CD4-positive, alpha-beta T cell treated with Interleukin-15 for 1 hour (primary cell): ENCODE data around the gene GYPA.
"Not testable (repeated sequence)": the region's sequence is repeated elsewhere in the genome, so short reads cannot be mapped to it uniquely, and the experiment has no call there.

Experiments used
- DNase-seq: peaks from one replicate; pipeline ENCODE4 v3.0.0-alpha.2; 2020

Gene GYPA

DNA sequence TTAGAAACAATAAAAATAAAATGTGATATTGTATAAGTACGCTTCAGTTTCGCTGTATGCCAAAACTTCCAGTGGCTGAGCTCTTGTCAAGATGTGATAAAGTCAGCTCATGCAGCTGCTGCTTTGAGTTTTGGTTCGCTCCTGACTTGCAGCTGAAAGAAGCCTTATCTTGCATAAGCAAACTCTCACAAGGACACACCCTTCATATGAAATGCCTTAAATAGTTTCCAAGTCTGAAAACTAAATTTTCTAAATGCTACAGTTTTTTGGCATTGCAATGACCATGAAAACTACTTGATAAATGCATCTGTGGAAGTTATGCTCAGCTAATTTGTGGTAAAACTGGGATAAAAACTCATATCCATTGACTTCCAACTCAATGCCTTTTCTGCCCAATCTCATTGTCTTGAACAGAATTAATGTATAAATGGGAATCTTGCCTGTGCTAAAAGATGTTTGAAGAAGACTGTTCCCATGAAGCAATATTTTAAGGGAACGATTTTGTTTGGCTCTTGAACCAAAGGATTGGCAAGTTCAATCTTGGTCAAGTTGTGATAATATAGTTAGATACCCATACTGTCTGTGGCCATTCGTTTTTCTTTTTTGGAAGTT, 11.7 kb downstream of the GYPA start:
- DNase-seq, result not testable (repeated sequence)

DNA sequence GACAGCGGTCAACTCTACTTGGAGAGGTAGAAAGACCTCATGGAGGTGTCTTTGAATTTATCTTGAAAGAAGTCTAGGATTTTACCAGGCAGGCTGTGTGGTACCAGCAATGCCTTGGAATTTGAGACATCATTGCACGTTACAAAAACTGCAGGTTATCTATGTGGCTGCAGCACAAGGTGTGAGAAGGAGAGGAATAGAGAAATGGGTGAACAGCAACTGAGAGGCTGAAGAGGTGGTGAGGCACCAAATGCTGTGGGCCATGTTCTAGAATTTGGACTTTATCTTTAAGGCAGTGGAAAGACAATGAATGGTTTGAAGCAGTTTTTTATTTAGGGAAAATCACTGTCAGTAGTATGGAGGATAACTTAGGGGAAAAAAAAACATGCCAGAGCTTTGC, 15.4 kb downstream of the GYPA start:
- DNase-seq, result not testable (repeated sequence)

DNA sequence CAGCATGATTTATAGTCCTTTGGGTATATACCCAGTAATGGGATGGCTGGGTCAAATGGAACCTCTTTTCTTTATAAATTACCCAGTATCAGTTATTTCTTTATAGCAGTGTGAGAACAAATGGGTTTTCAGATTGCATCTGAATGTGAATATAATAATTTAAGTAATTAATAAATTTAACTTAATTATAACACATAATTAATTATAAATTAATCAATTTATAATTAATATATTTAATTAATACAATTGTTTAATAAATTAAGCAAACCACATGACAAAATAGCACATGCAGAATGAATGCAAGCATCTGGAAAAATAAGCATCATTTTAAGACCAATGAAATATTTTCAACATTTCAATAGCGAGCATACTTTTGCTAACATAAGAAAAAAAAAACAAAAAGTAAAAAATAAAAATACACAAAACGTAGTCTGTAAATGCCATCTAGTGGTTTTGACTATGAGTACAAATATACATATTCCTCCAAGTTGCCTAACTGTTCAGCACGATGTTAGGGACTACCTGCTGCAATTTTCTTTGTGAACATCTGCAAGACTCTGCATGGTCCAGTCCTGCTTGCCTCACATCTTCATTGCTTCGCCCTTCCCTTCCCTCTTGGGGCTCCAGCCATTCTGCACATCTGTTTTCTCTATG, 16.4 kb downstream of the GYPA start:
- not testable (repeated sequence) for DNase-seq

DNA sequence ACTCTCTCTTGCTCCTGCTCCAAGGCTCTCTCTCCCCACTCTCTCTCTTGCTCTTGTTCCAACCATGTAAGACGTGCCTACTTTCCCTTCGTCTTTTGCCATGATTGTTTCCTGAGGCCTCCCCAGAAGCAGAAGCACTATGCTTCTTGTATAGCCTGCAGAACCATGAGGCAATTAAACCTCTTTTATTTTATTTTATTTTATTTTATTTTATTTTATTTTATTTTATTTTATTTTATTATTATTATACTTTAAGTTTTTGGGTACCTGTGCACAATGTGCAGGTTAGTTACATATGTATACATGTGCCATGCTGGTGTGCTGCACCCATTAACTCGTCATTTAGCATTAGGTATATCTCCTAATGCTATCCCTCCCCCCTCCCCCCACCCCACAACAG, 17.2 kb downstream of the GYPA start:
- DNase-seq, result not testable (repeated sequence)

DNA sequence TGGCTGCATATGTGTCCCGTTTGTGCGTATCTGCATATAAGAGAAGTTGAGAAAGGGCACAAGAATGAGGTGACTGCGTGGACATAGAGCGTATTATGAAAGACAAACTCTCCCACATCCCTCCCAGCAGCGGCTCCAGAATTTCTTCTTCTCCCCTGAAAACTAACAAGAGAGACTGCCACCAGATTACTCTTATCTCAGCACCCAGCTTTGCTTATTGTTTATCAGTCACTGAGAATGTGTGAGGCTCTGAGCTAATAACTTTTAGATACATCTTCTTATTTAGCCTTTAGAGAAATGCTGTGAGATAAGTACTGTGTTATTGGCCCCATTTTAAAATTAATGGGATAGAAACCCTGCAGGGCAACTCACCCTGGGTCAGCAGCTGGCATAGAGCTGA, 20.8 kb downstream of the GYPA start:
- not testable (repeated sequence) for DNase-seq

DNA sequence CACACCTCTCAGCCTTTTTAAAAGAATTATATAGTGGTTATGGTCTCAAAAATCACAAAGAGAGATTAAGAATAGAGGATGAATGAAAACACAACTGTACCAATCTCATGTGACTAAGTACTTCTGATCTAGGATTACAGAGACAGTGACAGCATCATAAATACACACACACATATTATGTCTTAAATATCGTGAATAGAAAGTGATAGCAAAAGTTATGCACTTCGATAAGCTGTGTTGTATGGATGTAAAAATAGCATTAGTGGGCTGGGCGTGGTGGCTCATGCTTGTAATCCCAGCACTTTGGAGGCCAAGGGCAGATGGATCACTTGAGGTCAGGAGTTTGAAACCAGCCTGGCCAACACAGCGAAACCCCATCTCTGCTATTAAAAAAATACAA, 25.0 kb downstream of the GYPA start:
- DNase-seq, result no peak

DNA sequence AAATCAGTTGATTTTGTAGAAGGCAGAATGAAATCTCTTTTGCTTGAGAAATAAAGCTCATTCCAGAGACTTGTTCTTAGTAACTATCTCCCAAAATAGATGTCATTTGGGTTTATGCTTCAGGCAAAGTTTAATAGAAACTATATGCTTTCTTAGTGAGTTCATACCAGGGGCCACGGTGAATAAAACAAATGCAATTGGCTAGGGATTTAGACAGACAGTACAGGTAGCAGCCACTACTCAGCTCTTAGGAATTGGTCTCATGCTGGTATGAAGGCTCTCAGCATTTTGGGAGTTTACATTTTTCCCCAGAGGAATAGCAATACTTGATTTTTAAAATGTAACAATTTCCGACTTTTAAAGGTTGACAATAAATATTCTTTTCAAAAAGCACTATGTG, 27.0 kb downstream of the GYPA start:
- DNase-seq, result no peak

DNA sequence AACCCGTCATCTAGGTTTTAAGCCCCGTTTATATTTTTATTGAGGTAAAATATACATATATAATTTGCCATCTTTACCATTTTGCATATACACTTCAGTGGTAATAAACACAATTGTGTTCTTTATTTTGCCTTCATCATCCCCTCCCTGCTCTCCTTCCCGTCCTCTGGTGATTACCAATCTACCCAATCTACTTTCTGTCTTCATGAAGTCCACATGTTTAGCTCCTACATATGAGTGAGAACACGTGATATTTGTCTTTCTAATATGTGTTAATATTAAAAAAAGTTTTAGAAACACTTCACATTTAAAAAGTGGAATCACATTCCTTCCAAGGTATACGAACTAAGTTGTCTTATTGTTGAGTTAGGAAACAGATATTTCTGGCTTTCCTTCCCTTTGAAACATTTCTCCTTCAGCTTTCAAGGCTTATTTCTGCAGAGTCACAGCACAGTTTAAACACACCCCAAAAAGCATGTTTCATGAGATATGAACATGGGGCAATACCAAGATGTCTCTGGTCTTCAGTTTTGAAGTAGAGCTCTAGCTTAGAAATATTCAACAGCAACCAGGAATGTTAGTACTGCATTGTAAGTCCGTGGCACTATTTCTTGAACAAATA, 35.9 kb downstream of the GYPA start:
- DNase-seq, result no peak

DNA sequence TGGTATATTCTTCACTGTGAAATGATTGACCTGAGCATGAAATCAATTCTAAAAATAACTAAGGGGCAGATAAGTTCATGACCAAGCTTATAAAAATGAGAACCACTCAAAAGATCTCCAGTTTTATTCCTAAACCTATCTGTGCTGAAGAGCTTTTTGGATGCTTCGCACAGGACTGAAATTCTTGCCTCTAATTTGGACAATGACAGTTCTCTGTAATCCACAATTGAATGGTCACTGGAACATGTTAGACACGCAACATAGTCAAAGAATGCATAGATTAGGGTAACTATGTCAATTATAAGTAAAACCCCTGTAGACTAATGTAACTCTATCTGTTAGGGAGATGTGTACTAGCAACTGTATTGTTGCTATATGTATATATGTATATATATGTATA, 42.7 kb downstream of the GYPA start:
- not testable (repeated sequence) for DNase-seq

DNA sequence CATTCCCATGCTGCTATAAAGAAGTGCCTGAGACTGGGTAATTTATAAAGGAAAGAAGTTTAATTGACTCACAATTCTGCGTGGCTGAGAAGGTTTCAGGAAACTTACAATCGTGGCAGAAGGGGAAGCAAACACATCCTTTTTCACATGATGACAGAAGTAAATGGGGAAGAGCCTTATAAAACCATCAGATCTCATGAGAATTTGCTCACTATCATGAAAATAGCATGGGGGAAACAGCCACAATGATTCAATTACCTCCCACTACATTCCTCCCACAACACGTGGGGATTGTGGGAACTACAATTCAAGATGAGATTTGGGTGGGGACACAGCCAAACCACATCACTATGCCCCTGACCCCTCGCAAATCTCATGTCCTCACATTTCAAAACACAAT, 46.5 kb downstream of the GYPA start:
- DNase-seq, result not testable (repeated sequence)

DNA sequence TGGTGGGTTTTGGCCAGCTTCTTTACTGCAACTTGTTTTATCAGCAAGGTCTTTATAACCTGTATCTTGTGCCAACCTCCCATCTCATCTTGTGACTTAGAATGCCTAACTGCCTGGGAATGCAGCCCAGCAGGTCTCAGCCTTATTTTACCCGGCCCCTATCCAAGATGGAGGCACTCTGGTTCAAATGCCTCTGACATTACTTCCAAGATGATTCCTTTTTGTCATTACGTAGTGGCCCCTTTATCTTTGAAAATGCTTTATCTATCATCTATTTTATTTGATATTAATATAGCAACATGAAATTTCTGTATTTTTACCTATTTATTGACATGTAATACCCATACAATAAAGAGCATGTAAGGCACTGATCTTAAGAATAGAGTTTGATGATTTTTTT, 49.3 kb downstream of the GYPA start:
- DNase-seq, result not testable (repeated sequence)

DNA sequence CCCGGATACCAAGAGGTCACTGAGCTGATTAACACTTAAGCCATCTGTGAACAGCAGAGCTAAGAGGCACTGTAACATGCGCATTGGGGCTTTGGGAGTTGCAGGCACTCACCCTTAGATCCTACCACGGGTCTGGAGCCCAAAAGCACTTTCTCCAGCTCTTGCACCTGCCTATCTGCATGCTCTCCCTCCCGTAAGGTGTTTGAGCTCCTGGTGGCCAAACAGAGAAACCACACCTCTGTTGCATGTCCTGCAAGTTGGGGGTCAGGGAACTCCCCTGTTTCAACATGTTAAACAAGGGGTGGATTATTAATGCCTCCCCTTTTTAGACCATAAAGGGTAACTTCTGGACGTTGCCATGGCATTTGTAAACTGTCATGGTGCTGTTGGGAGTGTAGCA, 49.8 kb downstream of the GYPA start:
- DNase-seq, result no peak

DNA sequence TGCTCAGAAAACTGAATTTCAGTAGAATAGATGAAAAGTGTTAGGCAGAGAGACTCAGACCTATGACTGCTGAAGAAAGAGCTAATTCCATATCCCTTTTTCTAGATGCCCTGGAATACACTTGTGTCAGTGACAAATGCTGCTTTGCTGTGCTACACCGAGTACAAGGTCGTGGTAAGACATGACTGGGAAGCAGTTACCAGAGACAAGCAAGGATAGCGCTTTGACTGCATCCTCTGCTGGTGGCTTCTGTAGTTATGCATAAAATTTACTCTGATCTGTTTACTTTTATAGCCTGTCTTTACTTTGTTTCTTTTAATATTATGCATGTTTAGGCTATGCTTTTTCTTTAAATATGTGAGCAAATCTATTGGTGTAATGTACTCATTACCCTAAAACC, 58.5 kb downstream of the GYPA start:
- not testable (repeated sequence) for DNase-seq

DNA sequence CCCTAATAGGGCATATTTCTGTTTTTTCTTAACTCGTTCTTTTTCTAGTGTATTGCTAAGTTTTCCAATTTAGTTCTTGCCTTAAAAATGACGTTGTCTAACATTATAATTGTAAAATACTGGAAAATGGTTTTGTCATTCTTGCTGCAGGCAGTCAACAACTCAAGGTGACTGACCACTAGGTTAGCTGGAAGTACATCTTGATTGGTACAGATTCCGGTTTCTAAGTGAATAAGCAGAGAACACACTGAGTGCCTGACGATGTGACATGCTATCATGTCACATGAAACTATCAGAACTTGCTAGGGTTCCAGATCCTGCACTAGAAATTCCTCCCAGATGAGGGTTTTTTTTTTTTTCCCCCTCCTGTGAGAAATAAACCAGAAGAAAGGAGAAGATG, 60.4 kb downstream of the GYPA start:
- not testable (repeated sequence) for DNase-seq

DNA sequence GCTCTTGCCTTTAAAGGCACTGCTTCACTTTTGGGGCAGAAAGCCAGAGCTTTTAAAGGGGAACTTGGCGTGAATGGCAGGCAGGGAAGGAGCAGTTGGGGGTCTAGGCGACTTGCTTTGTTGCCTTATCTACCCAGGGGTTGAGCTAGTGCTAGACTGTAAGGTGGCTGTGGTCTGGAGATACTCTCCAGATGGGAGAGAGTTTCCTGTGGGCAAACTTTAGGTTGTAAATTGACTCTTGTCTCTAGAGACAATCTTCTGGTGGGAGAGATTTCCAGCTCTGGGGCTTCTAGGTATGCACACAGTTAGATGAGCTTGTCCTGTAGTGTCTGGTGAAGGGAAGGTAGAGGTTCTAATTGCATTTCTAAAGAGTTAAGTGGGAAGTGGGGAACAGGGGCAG, 61.8 kb downstream of the GYPA start:
- DNase-seq, result not testable (repeated sequence)

DNA sequence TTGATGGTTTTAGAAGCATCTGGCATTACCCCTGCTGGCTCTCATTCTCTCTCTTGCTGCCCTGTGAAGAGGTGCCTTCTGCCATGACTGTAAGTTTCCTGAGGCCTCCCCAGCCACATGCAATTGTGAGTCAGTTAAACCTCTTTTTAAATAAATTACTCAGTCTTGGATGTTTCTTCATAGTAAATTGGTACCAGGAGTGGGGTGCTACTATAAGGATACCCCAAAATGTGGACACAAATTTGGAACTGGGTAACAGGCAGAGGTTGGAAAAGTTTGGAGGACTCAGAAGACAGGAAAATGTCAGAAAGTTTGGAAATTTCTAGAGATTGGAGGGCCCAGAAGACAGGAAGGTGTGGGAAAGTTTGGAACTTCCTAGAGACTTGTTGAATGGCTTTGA, 79.0 kb downstream of the GYPA start:
- DNase-seq, result not testable (repeated sequence)

DNA sequence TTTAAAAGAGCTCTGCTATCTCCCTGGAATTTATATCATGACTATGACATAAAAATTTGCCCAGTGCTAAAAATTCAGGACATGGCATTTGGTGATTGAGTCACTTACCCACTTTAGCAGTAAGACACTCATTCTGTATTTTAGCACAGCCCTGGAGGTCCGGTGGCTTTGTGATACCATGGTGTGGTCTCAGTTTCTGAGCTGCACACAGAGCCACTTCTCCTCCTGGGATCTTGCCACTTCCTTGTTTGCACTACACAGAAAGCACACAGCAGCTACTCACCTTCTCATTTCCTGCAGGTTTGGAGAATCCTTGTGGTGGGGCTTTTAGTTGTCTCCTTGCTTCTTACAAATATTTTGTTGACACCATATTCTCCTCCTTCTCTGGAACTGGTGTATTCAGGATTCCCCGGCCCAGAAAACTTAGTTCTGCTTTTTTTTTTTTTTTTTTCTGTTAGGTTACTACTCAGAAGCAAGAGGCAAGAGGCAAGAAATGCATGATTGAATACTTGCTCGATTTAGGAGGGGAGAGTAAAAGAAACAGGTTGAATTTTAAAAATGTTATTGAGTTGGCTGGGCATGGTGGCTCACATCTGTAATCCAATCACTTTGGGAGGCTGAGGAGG, 80.2 kb downstream of the GYPA start:
- DNase-seq, result not testable (repeated sequence)
